GM18951 (cell line): ENCODE results near the gene RARA.
"Not testable (repeated sequence)": the region's sequence is repeated elsewhere in the genome, so short reads cannot be mapped to it uniquely, and the experiment has no call there.

Experiments used
- POLR2A ChIP-seq: IDR thresholded peaks from 4 replicates; pipeline ENCODE4 v1.6.1; 2011; ENCODE audit warnings: mild to moderate bottlenecking; ENCODE audit not compliant: insufficient read length, insufficient read depth; ENCODE audit errors: extremely low read depth
- in situ Hi-C: fragments of 300-500 bp; cut with MboI; formaldehyde crosslinking; loops from one replicate; pipeline ENCODE4 v1.12.0; 2022; ENCODE audit warnings: low sequenced_read_pairs, mixed read lengths, inconsistent platforms; ENCODE audit not compliant: unreplicated experiment

RARA gene

GRCh38 chr17:40363111-40363827, 54.3 kb downstream of the RARA start:
- TF ChIP-seq POLR2A: no peak
- in situ Hi-C loops: no loop called here

DNA sequence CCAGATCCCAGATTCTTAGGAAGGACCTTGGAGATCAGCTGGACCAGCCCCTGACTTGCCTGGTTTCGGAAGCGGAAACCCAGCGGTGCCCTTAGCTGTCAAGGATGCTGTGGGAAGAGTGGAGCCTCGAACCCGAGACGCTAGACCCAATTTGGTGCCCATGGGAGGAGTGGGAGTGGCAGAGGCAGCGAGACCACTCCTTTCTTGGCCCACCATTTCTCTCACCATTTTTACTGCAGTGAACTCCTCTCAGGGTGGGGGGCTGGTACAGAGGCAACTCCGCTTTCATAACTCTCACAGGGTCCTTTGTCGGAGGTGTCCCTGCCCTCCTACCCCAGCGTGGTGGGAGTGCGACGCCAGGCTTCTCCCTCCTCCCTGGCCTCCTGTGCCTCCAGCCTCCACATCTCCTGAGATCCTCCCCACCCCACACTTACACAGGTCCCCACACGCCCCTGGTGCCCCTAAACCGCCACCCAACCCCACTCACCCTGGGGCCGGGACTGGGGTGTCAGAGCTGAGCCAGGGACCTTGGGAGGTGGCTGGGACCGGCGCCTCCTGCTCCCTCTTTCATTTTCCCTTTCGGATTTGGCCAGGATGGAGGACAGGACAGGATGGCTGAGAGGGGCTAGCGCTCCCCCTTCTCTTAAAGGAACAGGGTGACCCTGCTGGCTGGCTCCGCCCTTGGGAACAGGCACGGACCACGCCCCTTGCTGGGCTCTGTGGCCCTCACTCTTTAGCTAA, 55.3 kb downstream of the RARA start, which contains the start of gene GJD3:
TSS of gene GJD3 (minus strand) at position 617 of the 741 bp plus-strand sequence. CDS start 922 bp downstream, outside the sequence.
- in situ Hi-C loops: no loop called here
- no peak for TF ChIP-seq POLR2A

GRCh38 chr17:40364906-40365305, 55.9 kb downstream of the RARA start:
- TF ChIP-seq POLR2A: no peak
- in situ Hi-C loops: no loop called here

GRCh38 chr17:40366076-40366860, 57.3 kb downstream of the RARA start:
- in situ Hi-C loops: no loop called here
- TF ChIP-seq POLR2A: no peak

DNA sequence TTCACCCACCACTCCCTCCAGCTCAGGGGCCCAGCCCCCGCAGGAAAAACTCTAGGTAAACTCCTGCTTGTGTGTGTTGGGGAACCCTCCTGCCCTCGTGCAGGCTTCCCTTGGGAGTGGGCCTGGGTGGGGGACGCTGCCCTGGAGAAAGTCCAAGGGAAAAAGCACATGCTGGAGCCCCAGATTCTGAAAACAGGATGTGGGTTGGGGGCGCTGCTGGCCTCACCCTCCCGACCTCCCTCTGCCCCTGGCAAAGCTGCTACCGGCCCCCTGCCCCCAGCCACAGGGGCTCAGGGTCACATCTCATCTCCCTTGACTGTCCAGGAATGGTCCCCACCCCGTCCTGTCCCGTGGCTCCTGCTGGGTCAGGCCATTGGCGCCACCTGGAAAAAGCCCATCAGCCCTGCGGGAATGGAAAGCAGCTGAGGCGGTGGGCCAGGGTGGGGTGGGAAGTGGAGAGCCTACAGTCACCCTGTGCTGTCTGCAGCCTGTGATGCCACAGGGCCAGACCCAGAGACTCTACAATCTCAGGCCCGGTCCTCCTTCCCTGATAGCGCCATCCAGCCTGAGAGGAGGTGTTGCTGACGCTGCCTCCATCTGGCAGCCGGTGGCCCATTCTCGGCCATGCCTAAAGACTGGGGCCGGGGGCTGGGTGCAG, 58.0 kb downstream of the RARA start:
- no peak for TF ChIP-seq POLR2A
- in situ Hi-C loops: no loop called here

GRCh38 chr17:40367728-40368127, 58.7 kb downstream of the RARA start:
- in situ Hi-C loops: not testable (repeated sequence)

DNA sequence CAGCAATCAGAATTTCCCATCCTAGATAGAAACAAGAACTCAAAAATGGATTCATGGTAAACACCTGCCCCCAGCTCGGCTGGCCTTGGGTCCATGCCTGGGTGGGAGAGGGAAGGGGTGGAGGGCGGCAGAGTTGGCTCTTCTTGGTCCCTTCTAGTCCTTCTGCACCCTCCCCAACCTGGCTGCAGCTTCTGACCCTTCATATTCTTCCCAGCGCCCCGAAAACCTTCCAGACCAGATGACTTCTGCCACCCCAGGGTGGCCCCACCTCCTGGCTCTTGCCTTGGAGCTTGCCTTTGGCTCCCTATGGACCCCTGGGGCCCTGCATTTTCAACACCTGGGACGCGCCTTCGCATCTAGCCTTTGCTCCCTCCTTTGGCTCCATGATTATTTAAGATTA, 60.9 kb downstream of the RARA start:
- in situ Hi-C loops: no loop called here
- TF ChIP-seq POLR2A: no peak

DNA sequence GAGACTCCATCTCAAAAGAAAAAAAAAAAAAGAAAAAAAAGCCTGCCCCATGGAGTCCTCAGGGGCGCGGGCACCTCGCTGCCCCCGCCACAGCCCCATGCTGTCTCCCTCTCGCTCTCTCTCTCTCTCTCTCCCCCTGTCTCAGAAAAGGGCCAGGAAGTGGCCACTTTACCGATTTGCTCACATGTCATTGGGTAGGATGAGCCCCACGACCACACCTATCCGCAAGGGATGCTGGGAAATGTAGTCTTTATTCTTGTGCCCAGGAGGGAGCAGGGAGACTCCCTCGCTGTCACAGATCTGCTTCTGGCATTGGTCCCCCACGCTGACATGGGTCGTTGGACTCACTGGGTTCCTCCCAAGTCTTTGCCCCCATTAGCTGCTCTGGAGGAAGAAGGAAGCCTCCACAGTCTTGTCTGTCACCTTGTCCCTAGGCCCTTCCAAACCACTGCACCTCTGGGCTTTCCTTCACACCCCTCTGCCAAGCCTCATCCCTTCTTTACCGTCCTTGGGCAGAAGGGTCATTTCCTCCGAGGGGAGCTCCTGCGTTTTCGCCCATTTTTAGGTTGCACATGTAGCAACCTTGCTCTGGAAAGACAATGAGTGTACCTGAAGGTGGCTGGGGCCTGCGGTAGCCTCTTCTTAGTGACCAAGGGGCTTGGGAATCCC, 62.4 kb downstream of the RARA start:
- no peak for TF ChIP-seq POLR2A
- in situ Hi-C loops: no loop called here

DNA sequence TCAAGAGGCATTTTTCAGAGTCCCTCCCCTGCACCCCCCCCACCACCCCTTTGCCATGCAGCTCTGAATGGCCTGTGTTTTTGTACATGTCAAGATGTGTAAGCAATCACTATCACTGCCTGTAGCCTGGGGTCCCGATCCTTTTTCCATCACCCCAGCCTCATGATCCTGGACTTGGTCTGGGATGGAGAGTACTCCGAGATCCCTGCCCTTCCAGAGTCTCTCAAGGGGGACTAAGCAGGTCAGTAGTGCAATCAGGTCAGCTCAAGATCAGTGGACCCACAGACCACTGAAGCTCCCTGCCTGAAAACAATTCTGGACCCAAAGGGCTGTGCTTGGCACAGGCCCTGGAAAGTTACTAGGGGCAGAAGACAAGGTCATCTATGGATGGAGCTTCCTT, 63.1 kb downstream of the RARA start:
- in situ Hi-C loops: no loop called here
- TF ChIP-seq POLR2A: no peak

DNA sequence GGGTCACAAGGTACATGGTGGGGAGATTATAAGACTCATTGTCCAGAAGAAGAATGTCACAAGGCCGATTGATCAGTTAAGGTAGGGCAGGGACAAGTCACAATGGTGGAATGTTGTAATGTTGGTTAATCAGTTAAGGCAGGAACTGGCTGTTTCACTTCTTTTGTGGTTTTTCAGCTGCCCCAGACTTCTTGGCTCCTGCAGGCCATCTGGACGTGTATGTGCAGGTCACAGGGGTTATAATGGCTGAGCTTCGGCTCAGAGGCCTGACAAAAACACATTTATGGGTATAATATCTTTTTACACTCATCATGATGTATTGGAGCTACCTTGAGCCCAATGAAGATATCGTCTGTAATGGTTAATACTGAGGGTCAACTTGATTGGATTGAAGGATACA, 63.7 kb downstream of the RARA start:
- in situ Hi-C loops: not testable (repeated sequence)

DNA sequence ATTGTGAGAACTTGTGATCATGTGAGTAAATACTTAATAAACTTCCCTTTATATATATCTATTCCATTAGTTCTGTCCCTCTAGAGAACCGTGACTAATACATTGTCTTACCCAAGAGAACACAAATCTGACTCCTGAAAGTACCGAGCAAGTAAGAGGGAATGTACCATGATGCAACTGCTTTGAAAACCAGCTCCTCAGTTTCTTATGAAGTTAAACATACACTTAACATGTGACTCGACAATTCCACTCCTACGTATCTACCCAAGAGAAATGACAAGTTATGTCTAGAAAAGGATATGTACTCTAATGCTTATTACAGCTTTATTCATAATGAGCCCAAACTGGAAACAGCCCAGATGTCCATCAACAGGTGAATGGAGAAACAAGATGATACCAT, 64.3 kb downstream of the RARA start:
- in situ Hi-C loops: no loop called here
- no peak for TF ChIP-seq POLR2A

DNA sequence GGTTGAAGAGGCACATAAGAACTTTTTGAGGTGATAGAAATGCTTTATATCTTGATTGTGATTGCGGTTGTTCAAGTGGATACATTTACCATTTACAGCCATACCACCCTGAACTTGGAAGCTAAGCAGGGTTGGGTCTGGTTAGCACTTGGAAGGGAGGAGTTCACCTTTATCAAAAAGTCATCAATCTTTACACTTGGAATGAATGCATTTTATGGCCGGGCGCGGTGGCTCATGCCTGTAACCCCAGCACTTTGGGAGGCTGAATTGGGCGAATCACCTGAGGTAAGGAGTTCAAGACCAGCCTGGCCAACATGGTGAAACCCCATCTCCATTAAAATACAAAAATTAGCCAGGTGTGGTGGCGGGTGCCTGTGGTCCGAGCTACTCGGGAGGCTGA, 65.0 kb downstream of the RARA start:
- in situ Hi-C loops: no loop called here
- TF ChIP-seq POLR2A: no peak
